Effector CD4-positive, alpha-beta T cell (primary cell): ENCODE results near the gene SLC44A1.

Source experiments
- DNase-seq: peaks from one replicate; pipeline ENCODE4 v3.0.0-alpha.2; 2020

The SLC44A1 gene

GRCh38 chr9:105399117-105399516 lies 154.7 kb downstream of the SLC44A1 start:
- DNase-seq, result no peak

- DNase-seq, result no peak
These were observed 157.2 kb downstream of the SLC44A1 start for GRCh38 chr9:105401651-105402050.

GRCh38 chr9:105403552-105404248 lies 159.2 kb downstream of the SLC44A1 start:
- no peak for DNase-seq

- DNase-seq, result peak; percentile 33
These were observed 161.2 kb downstream of the SLC44A1 start for GRCh38 chr9:105405514-105406131.

- DNase-seq, result no peak
These were observed 161.9 kb downstream of the SLC44A1 start for GRCh38 chr9:105406369-105406768.

- no peak for DNase-seq
These were observed 169.1 kb downstream of the SLC44A1 start for GRCh38 chr9:105413525-105413924.

- peak; percentile 60 for DNase-seq
These were observed 170.7 kb downstream of the SLC44A1 start for GRCh38 chr9:105414947-105415661.

GRCh38 chr9:105415662-105415980 lies 171.2 kb downstream of the SLC44A1 start:
- no peak for DNase-seq

- no peak for DNase-seq
These were observed 172.4 kb downstream of the SLC44A1 start for GRCh38 chr9:105416840-105417239.

GRCh38 chr9:105418588-105419500 lies 174.4 kb downstream of the SLC44A1 start:
- no peak for DNase-seq

GRCh38 chr9:105419816-105420597 lies 175.6 kb downstream of the SLC44A1 start:
- DNase-seq, result no peak

GRCh38 chr9:105421154-105421553 lies 176.7 kb downstream of the SLC44A1 start:
- DNase-seq, result no peak

- DNase-seq, result no peak
These were observed 177.4 kb downstream of the SLC44A1 start for GRCh38 chr9:105421864-105422263.

GRCh38 chr9:105425816-105426433 lies 181.5 kb downstream of the SLC44A1 start:
- no peak for DNase-seq

GRCh38 chr9:105426657-105427056 lies 182.2 kb downstream of the SLC44A1 start:
- no peak for DNase-seq

- DNase-seq, result no peak
These were observed 187.2 kb downstream of the SLC44A1 start for GRCh38 chr9:105431424-105432246.

GRCh38 chr9:105432247-105432842 lies 187.9 kb downstream of the SLC44A1 start:
- DNase-seq, result no peak

- DNase-seq, result no peak
These were observed 191.0 kb downstream of the SLC44A1 start for GRCh38 chr9:105435453-105435852.

- no peak for DNase-seq
These were observed 192.3 kb downstream of the SLC44A1 start for GRCh38 chr9:105436783-105437182.

- DNase-seq, result no peak
These were observed 193.3 kb downstream of the SLC44A1 start for GRCh38 chr9:105437704-105438103.
